Epidermal melanocyte (primary cell): ENCODE results near the gene FBL.
A peak's percentile ranks its signal among the peaks of the same experiment; 100 is the strongest.

Experiments used
- DNase-seq: peaks from one replicate; pipeline ENCODE4 v3.0.0; 2011; ENCODE audit warnings: low spot score; ENCODE audit not compliant: insufficient read length

The FBL gene

GRCh38 chr19:39843919-39844793, 2.0 kb downstream of the FBL start:
- DNase-seq: peak; percentile 80

- no peak for DNase-seq
Measured at GRCh38 chr19:39842693-39843435, 3.3 kb downstream of the FBL start.

- no peak for DNase-seq
Measured at GRCh38 chr19:39841041-39841440, 5.1 kb downstream of the FBL start.

- no peak for DNase-seq
Measured at GRCh38 chr19:39840492-39840891, 5.7 kb downstream of the FBL start.

GRCh38 chr19:39839678-39840327, 6.4 kb downstream of the FBL start:
- no peak for DNase-seq

- no peak for DNase-seq
Measured at GRCh38 chr19:39838569-39838968, 7.6 kb downstream of the FBL start.

- no peak for DNase-seq
Measured at GRCh38 chr19:39837978-39838377, 8.2 kb downstream of the FBL start.

- DNase-seq: no peak
Measured at GRCh38 chr19:39834287-39834841, 11.8 kb downstream of the FBL start.

- DNase-seq: peak; percentile 100
Measured at GRCh38 chr19:39833464-39834286, 12.5 kb downstream of the FBL start, which contains the start of gene DYRK1B. TSS of gene DYRK1B (minus strand) at chr19:39834162. CDS start at chr19:39831867, 2,295 bp downstream.

GRCh38 chr19:39833160-39833463, 13.1 kb downstream of the FBL start:
- no peak for DNase-seq

GRCh38 chr19:39832341-39833083, 13.7 kb downstream of the FBL start:
- DNase-seq: no peak

GRCh38 chr19:39831679-39832078, 14.5 kb downstream of the FBL start:
- DNase-seq: no peak

- no peak for DNase-seq
Measured at GRCh38 chr19:39830847-39831246, 15.3 kb downstream of the FBL start.

GRCh38 chr19:39830406-39830805, 15.8 kb downstream of the FBL start:
- no peak for DNase-seq

GRCh38 chr19:39829702-39830275, 16.4 kb downstream of the FBL start:
- DNase-seq: no peak

GRCh38 chr19:39828654-39829032, 17.5 kb downstream of the FBL start:
- DNase-seq: no peak

GRCh38 chr19:39828015-39828653, 18.0 kb downstream of the FBL start:
- no peak for DNase-seq

- no peak for DNase-seq
Measured at GRCh38 chr19:39827216-39827615, 19.0 kb downstream of the FBL start.

GRCh38 chr19:39826311-39826945, 19.8 kb downstream of the FBL start:
- no peak for DNase-seq
